B cell (primary cell): Measurements from ENCODE around the gene MRPS18C. TPM values are rescaled to one million over a fixed set of nuclear protein-coding genes. Genes with fewer than 3 reads are reported as not detected.

Experiments used
- ATAC-seq: fragments of 200-7000 bp; cut with Tn5 transposase; one replicate; pipeline ENCODE4 v1.10.0; 2021; ENCODE audit warnings: low read depth, mild to moderate bottlenecking, moderate number of reproducible peaks, moderate library complexity
- CTCF ChIA-PET: fragments of 350-600 bp; sonication (Branson Sonifier 250); formaldehyde crosslinking; loops from one replicate; lab custom pipeline; 2021; ENCODE audit warnings: antibody characterized with exemption, inconsistent platforms; lab: Charles Lee
- POLR2A ChIA-PET: fragments of 350-600 bp; sonication (Branson Sonifier 250); formaldehyde crosslinking; loops from one replicate; lab custom pipeline; 2021; ENCODE audit warnings: antibody characterized with exemption; lab: Charles Lee
- DNase-seq: peaks from one replicate; pipeline ENCODE4 v3.0.0; 2013
- H2AFZ ChIP-seq: 2 replicates; pipeline ENCODE4 v1.6.1; 2012; ENCODE audit warnings: mild to moderate bottlenecking, low read depth, low read length; ENCODE audit not compliant: insufficient read depth, poor library complexity, severe bottlenecking
- H3K27ac ChIP-seq, 2 donors: 1 replicate in 1 of 2; 2 replicates in 1 of 2; pipeline ENCODE4 v1.5.1; 2012 to 2013; ENCODE audit warnings: low read length in 2 of 2, mild to moderate bottlenecking in 2 of 2, moderate library complexity in 1 of 2
- H3K27me3 ChIP-seq, 4 experiments: fragments of 200-600 bp in 1 of 4; sonication (generic) in 1 of 4; replicated peaks in 1 of 4; 1 replicate in 2 of 4; 2 replicates in 2 of 4; pipeline versions ENCODE4 v1.6.1 to v1.7.0; 2013 to 2016; ENCODE audit warnings: low read length in 3 of 4, mild to moderate bottlenecking in 2 of 4, mixed read lengths in 1 of 4, moderate library complexity in 1 of 4; ENCODE audit not compliant: insufficient read depth in 4 of 4, control insufficient read depth in 3 of 4; ENCODE audit errors: control extremely low read depth in 1 of 4
- H3K36me3 ChIP-seq, 2 experiments: replicated peaks in 1 of 2; 1 replicate in 1 of 2; 2 replicates in 1 of 2; pipeline versions ENCODE4 v1.6.1 to v1.7.1; 2013; ENCODE audit warnings: low read length in 1 of 2; ENCODE audit not compliant: insufficient read depth in 2 of 2, control insufficient read depth in 1 of 2; ENCODE audit errors: control extremely low read depth in 1 of 2, extremely low read depth in 1 of 2
- H3K4me1 ChIP-seq, 2 donors: fragments of 200-600 bp in 1 of 2; sonication (generic) in 1 of 2; 1 replicate in 1 of 2; 2 replicates in 1 of 2; pipeline versions ENCODE4 v1.5.1 to v1.6.1; 2013 to 2017; ENCODE audit warnings: low read length in 2 of 2; ENCODE audit not compliant: control insufficient read depth in 2 of 2, insufficient read depth in 2 of 2
- H3K4me2 ChIP-seq: replicated peaks from 2 replicates; pipeline ENCODE3; 2012; ENCODE audit warnings: mild to moderate bottlenecking, low read depth, low read length; ENCODE audit not compliant: poor library complexity, severe bottlenecking
- H3K4me3 ChIP-seq, 5 experiments: fragments of 200-600 bp in 1 of 5; sonication (generic) in 1 of 5; 1 replicate in 3 of 5; 2 replicates in 2 of 5; pipeline versions ENCODE4 v1.5.1 to v1.7.0; 2011 to 2016; ENCODE audit warnings: low read length in 4 of 5, mild to moderate bottlenecking in 4 of 5, low read depth in 2 of 5, control low read depth in 1 of 5, moderate library complexity in 1 of 5; ENCODE audit not compliant: insufficient read depth in 1 of 5; ENCODE audit errors: control extremely low read depth in 1 of 5, extremely low read depth in 1 of 5
- H3K79me2 ChIP-seq: fragments of 200-600 bp; sonication (generic); one replicate; pipeline ENCODE4 v1.6.0; 2016; ENCODE audit warnings: low read length; ENCODE audit not compliant: control insufficient read depth, insufficient read depth
- H3K9ac ChIP-seq: fragments of 200-600 bp; sonication (generic); 2 replicates; pipeline ENCODE4 v1.6.1; 2017; ENCODE audit warnings: mild to moderate bottlenecking, low read length, moderate library complexity
- H3K9me3 ChIP-seq, 3 donors: one replicate each; pipeline versions ENCODE4 v1.6.1 to v1.7.1; 2013; ENCODE audit warnings: low read length in 2 of 3; ENCODE audit not compliant: control insufficient read depth in 2 of 3, insufficient read depth in 1 of 3; ENCODE audit errors: control extremely low read depth in 1 of 3
- H4K20me1 ChIP-seq: 2 replicates; pipeline ENCODE4 v1.6.0; 2012; ENCODE audit warnings: mild to moderate bottlenecking, low read length; ENCODE audit not compliant: insufficient read depth, control insufficient read depth, poor library complexity, severe bottlenecking
- H3K27ac Mint-ChIP-seq: one replicate; pipeline ENCODE4 v1.8.0; 2021; ENCODE audit warnings: mixed read lengths
- H3K27me3 Mint-ChIP-seq: one replicate; pipeline ENCODE4 v1.8.0; 2021; ENCODE audit warnings: mixed read lengths
- H3K4me1 Mint-ChIP-seq: one replicate; pipeline ENCODE4 v1.8.0; 2021; ENCODE audit warnings: mixed read lengths
- H3K4me3 Mint-ChIP-seq: one replicate; pipeline ENCODE4 v1.8.0; 2021; ENCODE audit warnings: mixed read lengths
- H3K9me3 Mint-ChIP-seq: one replicate; pipeline ENCODE4 v1.8.0; 2022; ENCODE audit warnings: mixed read lengths; ENCODE audit not compliant: insufficient read depth
- CTCF ChIP-seq: fragments of 200-600 bp; IDR thresholded peaks from one replicate; pipeline ENCODE4 v1.8.0; 2022; ENCODE audit warnings: antibody characterized with exemption, mild to moderate bottlenecking
- EZH2 ChIP-seq: IDR thresholded peaks from 2 replicates; pipeline ENCODE4 v1.6.1; 2012; ENCODE audit warnings: borderline replicate concordance, low read depth, mild to moderate bottlenecking, moderate library complexity, low read length; ENCODE audit not compliant: insufficient read depth, poor library complexity, severe bottlenecking
- WGBS: methylation state at CpG from one replicate; pipeline ENCODE4 v1.1.5; 2013; ENCODE audit warnings: missing lambda C conversion rate; ENCODE audit not compliant: insufficient coverage; 5-methylcytosine and 5-hydroxymethylcytosine counted together
- intact Hi-C: fragments of 100-400 bp; cut with micrococcal nuclease; formaldehyde crosslinking; loops from one replicate; pipeline ENCODE4 v1.10.0; 2022
- polyA minus RNA-seq: library from RNA; depleted of rRNA, polyadenylated mRNA; stranded (reverse); fragments of >200 nt; gene quantifications from 2 replicates; pipeline ENCODE4 v1.2.3, GENCODE V29; 2012
- polyA plus RNA-seq: library from polyadenylated mRNA; depleted of rRNA; stranded (reverse); fragments of >200 nt; gene quantifications from 2 replicates; pipeline ENCODE4 v1.2.3, GENCODE V29; 2012
- total RNA-seq, 2 donors: library from RNA; stranded (reverse); fragments of 120-200 nt in 1 of 2; gene quantifications; 1 replicate in 1 of 2; 2 replicates in 1 of 2; pipeline versions ENCODE4 v1.2.3 to v1.2.4, GENCODE V29; 2013 to 2022

The MRPS18C gene
- total RNA-seq (44.0 and 45.0 TPM in 2 replicates), polyA plus RNA-seq (10.8 and 14.0 TPM in 2 replicates), polyA minus RNA-seq (4.0 and 7.0 TPM in 2 replicates)
- 42.9 TPM for total RNA-seq (2013)

- H3K4me1 Mint-ChIP-seq, result peaks cover 60% of the 10 kb centered on the region
Observed at GRCh38 chr4:83455281-83456183, at the start of gene MRPS18C, which contains the start of gene HELQ. Gene MRPS18C (plus strand): TSS chr4:83456058. CDS start chr4:83456078, 20 bp downstream. Gene HELQ (minus strand): TSS chr4:83455823. CDS start chr4:83455693, 130 bp downstream.

More at GRCh38 chr4:83455281-83456183, at the start of gene MRPS18C, which contains the start of gene HELQ:
- Histone ChIP-seq H4K20me1 (no peaks in the 10 kb centered on the region), H3K27ac (peak within 1 kb of the TSS; percentile 95 to 100), H3K36me3 (peaks cover 0 to 41% of the 10 kb centered on the region in 2 experiments), H2AFZ (peak within 1 kb of the TSS; percentile 82), H3K4me1 (peaks cover 18 to 22% of the 10 kb centered on the region in 2 donors), H3K4me2 (peak within 1 kb of the TSS; percentile 86), H3K79me2 (peaks cover 58% of the 10 kb centered on the region), H3K9me3 (no peaks in the 10 kb centered on the region), H3K27me3 (no peaks in the 10 kb centered on the region), H3K4me3 (peak within 1 kb of the TSS; percentile 83 to 96 (median 94)), H3K9ac (peak within 1 kb of the TSS; percentile 95)
- TF ChIP-seq CTCF, result peak; percentile 19
- no peak for TF ChIP-seq EZH2
- peak; percentile 99 for DNase-seq
- H3K27ac Mint-ChIP-seq, result peak within 1 kb of the TSS; percentile 100
- H3K9me3 Mint-ChIP-seq, result no peaks in the 10 kb centered on the region
- ChIA-PET CTCF (interaction anchor here (0.7 to 1.6 kb wide), 6 partner anchors 15 to 555 kb away, joined by 3 to 5 read pairs (median 4); partner anchors contain the start of genes ABRAXAS1, COQ2 and THAP9), POLR2A (interaction anchor here (0.9 to 1.7 kb wide), 6 partner anchors 29 to 1026 kb away, joined by 3 to 5 read pairs (median 4); partner anchors contain the start of genes COPS4, COQ2 and LIN54)
- peak within 1 kb of the TSS; percentile 100 for H3K4me3 Mint-ChIP-seq
- H3K27me3 Mint-ChIP-seq, result no peaks in the 10 kb centered on the region
- WGBS, result 0% methylated on average over 49 of the region's 58 CpGs
- ATAC-seq, result peak; percentile 91
- intact Hi-C loops, result loop anchor here (1.0 to 10.0 kb wide), 6 partner anchors 30 to 1081 kb away; partner anchors contain the start of genes ABRAXAS1, COPS4, COQ2 and HPSE
